GM19035 (cell line): Measurements from ENCODE around the gene UQCRC2.
"Not testable (repeated sequence)": the region's sequence is repeated elsewhere in the genome, so short reads cannot be mapped to it uniquely, and the experiment has no call there.

Experiments used
- ATAC-seq: cut with Tn5 transposase; IDR thresholded peaks from one replicate; pipeline ENCODE4 v1.9.1; 2021; ENCODE audit not compliant: unreplicated experiment

Gene UQCRC2

DNA sequence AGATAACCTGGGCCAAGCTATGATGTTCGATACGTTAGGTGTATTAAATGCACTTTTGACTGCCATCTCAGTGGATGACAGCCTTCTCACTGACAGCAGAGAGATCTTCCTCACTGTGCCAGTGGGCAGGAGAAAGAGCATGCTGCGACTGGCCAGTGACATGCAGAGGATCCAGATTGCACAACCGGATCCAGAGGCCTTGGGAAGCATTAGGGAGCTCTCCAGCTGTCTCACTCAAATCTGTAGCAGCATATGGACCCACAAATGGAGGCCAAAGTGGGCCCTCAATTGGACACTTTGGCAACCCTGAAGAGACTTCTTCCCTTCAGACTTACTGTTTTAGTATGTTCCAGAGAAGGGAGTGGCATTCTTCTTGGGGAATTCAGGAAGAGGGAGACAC is 26.9 kb downstream of the UQCRC2 start:
- ATAC-seq, result no peak

DNA sequence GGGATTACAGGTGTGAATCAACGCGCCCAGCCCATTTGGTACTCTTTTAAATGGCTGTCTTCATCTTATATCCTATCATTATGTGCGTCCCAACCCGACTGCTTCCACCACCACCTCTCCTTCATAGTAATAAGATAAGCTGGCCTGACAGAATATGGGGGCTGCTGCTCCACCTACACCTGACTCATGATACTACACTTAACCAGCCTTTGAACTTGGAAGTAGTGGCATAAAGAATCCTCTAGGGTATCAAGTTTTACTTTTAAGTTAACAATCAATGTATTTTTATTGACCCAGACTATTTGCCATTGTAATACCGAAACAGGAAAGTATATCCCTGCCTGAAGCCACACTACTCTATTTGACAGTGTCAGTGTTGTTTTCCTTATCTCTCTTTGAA is 28.9 kb downstream of the UQCRC2 start:
- no peak for ATAC-seq

DNA sequence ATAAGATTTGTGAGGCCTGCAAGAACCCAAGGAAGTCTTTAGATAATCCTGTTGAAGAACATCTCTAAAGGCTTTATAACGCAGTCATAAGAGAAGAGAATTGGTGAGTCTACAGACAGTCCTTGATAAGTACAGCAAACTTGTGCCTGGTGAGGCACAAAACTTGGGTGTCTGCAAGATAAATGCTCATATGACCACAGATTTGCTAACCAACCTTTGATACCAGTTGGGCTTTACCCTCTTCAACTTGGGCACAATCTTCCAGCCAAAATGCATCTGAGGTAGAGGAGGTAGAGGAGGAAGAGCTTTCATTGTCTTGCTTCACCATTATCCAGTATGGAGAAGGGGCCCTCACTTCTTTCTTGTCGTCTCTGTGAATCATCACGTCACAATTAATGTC is 30.9 kb downstream of the UQCRC2 start:
- ATAC-seq, result no peak

DNA sequence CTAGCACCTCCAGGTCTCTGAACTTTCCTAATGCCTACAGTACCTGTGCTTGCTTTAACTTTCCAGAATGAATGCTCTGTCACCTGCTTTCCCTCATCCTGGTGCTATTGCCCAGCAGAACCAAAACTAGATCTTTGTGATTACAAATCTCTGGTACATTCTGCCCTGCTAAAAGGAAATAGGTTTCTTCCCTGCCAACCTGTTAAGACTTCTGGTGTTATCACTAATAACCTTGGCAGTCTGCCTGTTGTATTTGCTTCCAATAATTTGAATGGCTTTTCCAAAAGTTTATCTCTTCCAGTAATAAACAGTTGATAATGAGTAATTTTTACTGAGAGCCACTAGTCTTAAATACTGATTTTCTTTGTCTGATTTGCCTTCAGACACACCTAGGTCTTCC is 32.4 kb downstream of the UQCRC2 start:
- ATAC-seq, result no peak

DNA sequence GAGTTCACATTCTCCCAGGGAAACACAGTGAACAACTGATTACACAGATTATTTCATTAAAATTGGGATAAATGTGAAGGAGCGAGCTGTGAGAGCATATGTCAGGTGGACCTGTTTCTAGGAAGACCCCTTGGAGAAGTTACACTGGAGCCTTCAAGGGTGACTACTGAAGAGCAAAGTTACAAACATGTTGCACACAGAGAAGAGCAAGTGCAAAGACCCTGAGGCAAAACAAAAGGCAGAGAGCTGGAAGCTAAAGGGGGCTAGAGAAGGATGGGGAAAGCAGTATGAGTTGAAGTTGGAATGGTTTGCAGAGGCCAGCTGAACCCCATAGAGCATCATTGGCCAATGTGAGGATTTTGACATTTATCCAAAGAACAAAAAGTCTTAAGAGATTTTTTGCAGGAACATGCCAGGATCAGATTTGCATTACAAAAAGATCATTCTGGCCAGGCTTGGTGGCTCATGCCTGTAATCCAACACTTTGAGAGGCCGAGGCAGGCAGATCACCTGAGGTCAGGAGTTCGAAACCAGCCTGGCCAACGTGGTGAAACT is 33.6 kb downstream of the UQCRC2 start:
- no peak for ATAC-seq

DNA sequence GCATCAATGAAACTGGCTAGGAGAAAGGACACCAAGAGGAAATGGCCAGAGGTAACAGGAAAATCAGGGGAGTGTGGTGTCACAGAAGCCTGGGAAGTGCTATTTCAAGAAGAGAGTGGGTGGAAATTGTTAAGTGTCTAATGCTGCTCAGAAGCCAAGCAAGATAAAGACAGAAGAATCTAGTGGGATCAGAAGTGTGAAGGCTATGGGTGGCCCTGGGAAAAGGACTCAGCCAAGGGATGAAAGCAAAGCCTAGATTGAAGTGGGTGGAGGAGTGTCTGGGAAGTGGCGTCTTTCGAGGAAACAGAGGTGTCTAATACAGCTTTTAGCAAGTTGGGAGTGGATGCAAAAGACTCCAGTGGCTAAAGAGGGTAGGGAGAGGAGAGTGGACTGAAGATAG is 34.3 kb downstream of the UQCRC2 start:
- ATAC-seq, result no peak

DNA sequence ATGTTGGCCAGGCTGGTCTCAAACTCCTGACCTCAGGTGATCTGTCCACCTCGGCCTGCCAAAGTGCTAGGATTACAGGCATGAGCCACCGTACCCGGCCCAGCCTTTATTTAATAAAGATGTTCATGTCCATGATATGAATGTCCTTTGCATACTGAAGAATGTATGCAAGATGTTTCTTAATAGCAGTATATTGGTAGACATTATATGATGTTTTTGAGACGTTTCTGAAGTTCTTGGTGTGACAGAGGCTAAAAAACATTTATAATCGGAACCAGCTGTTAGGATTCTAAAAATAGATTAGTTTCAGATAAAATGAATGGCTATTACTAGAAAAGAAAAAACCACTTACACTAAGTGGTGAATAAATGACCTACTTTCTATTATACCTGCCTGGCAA is 36.0 kb downstream of the UQCRC2 start:
- no peak for ATAC-seq

GRCh38 chr16:21989751-21990150 is 36.6 kb downstream of the UQCRC2 start:
- no peak for ATAC-seq

GRCh38 chr16:21990381-21990944 is 37.3 kb downstream of the UQCRC2 start:
- no peak for ATAC-seq

DNA sequence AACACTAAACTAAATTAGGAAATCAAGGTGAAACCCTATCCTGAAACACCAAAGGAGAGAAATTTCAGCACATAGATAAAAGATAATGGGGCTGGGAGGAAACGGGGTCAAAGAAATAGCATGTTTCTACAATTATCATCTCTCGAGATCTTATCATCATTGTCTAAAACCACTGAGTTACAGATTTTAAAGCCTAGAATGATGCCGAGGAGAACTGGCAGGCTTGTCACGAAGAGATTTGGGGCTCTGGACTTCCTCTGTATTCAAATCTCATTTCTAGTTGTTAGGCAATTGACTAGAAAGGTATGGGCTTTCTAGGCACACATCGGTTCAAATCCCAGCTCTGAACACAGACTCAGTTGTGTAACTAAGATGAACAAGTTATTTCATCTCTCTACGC is 38.5 kb downstream of the UQCRC2 start:
- no peak for ATAC-seq

GRCh38 chr16:21994856-21995465 is 41.8 kb downstream of the UQCRC2 start:
- no peak for ATAC-seq

DNA sequence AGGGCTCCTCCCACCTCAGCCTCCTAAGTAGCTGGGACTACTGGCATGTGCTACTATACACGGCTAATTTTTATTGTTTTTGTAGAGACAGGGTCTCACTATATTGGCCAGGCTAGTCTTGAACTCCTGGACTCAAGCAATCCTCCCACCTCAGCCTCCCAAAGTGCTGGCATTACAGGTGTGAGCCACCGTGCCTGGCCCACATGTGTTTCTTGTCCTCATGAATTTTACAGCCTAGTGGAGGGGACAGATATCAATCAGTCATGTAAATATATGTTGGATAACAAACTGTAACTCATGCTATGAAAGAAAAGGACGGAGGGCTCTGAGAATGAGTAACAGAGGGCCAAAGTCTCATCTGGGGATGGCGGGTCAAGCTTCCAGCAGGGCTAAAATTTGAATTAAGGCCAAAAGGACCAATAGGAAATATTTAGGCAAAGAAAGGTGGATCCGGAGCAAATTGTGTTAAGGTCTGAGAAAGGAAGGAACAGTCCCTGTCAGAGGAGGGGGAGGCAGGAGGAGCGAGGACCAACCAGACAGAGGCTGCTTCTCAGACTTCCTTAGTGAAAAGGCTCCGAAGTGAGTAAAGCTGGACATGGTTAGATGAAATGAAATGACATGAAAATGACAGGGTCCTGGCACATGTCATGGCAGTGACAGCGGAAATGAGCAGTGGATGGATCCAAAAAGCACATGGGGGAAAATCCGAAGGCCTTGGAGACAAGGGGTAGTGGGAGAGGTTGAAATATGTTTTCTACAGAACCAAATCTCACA is 43.9 kb downstream of the UQCRC2 start:
- no peak for ATAC-seq

GRCh38 chr16:21997697-21998480 is 44.7 kb downstream of the UQCRC2 start:
- no peak for ATAC-seq

- ATAC-seq, result no peak
These were observed 48.4 kb downstream of the UQCRC2 start for GRCh38 chr16:22001591-22001990.

- ATAC-seq, result not testable (repeated sequence)
These were observed 48.9 kb downstream of the UQCRC2 start for GRCh38 chr16:22002047-22002446.

- ATAC-seq, result no peak
These were observed 50.0 kb downstream of the UQCRC2 start for GRCh38 chr16:22003195-22003594.

- ATAC-seq, result no peak
These were observed 51.2 kb downstream of the UQCRC2 start for GRCh38 chr16:22004341-22004740.

DNA sequence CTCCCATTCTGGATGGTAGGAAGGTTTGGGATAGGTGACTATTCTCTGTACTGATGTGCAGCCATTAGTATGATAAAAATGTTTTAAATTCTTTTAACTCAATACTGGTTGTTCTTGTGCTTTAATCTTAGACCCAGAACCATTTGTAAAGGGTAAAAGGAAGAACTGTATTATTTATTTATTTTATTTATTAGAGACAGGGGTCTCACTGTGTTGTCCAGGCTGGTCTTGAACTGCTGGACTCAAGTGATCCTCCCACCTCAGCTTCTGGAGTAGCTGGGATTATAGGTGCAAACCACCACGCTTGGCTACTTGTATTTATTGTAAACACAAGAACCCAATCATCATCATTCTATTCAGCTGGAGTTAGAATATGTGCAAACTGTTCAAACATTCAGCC is 52.6 kb downstream of the UQCRC2 start:
- ATAC-seq, result no peak

- ATAC-seq, result no peak
These were observed 53.5 kb downstream of the UQCRC2 start for GRCh38 chr16:22006636-22007035.

- no peak for ATAC-seq
These were observed 54.0 kb downstream of the UQCRC2 start for GRCh38 chr16:22007159-22007508.

- ATAC-seq, result peak; percentile 76
These were observed 54.5 kb downstream of the UQCRC2 start, which contains the start of gene MOSMO for GRCh38 chr16:22007509-22008214. TSS of gene MOSMO (plus strand) at chr16:22008111. CDS start at chr16:22008302, 191 bp downstream.
